Endothelial cell (in vitro differentiated cells): ENCODE data around the gene KLRB1. TPM values are rescaled to one million over a fixed set of nuclear protein-coding genes. Genes with fewer than 3 reads are reported as not detected.

Experiments used
- DNase-seq: peaks from one replicate; pipeline ENCODE4 v3.0.0; 2021; ENCODE audit warnings: low spot score
- H3K27ac Mint-ChIP-seq: one replicate; pipeline ENCODE4 v1.8.0; 2021; ENCODE audit warnings: mixed read lengths, inconsistent platforms; ENCODE audit not compliant: unreplicated experiment
- H3K27me3 Mint-ChIP-seq: one replicate; pipeline ENCODE4 v1.8.0; 2021; ENCODE audit warnings: mild to moderate bottlenecking, moderate library complexity, mixed read lengths, inconsistent platforms; ENCODE audit not compliant: unreplicated experiment
- H3K36me3 Mint-ChIP-seq: one replicate; pipeline ENCODE4 v1.8.0; 2021; ENCODE audit warnings: mild to moderate bottlenecking, low read depth, mixed read lengths, inconsistent platforms; ENCODE audit not compliant: unreplicated experiment
- H3K4me1 Mint-ChIP-seq: one replicate; pipeline ENCODE4 v1.8.0; 2021; ENCODE audit warnings: mild to moderate bottlenecking, mixed read lengths, inconsistent platforms; ENCODE audit not compliant: unreplicated experiment
- H3K4me3 Mint-ChIP-seq: one replicate; pipeline ENCODE4 v1.8.0; 2021; ENCODE audit warnings: mild to moderate bottlenecking, mixed read lengths, inconsistent platforms; ENCODE audit not compliant: unreplicated experiment
- H3K9me3 Mint-ChIP-seq: one replicate; pipeline ENCODE4 v1.8.0; 2021; ENCODE audit warnings: mixed read lengths, inconsistent platforms; ENCODE audit not compliant: unreplicated experiment
- CTCF ChIP-seq: fragments of 200-600 bp; sonication (generic); IDR thresholded peaks from one replicate; pipeline ENCODE4 v1.5.0; 2021; ENCODE audit warnings: antibody characterized with exemption; ENCODE audit not compliant: unreplicated experiment
- long read RNA-seq: library from polyadenylated mRNA; unstranded; transcript quantifications from one replicate; pipeline ENCODE4 v2.0.0, GENCODE V29; 2020; ENCODE audit not compliant: unreplicated experiment
- total RNA-seq: library from RNA; stranded (reverse); fragmentation: NEBNext Ultra II Directional; extraction: Animal tissue kit (Norgen Biotek cat#: 25700); gene quantifications from one replicate; pipeline ENCODE4 v1.2.1, GENCODE V29; 2021; ENCODE audit not compliant: unreplicated experiment

The KLRB1 gene
- total RNA-seq: not detected
- long read RNA-seq: 0 reads

DNA sequence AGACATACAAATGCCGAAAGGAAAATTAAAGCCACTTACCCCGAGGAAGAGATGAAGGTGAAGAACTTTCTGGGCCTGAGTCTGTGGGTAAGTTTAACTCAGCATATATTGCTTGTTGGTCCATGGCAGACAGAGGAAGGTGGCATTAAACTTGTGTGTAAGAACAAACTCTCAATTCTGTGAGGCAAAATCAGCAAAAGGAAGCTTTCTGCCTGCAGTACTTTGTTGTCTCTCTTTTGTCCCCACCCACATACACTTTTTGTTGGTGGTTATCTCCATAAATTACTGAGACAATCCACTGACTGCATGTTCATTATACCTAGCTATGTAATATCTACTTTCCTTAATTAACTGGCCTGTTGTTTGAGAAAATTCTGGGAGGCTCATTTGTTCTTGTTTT lies at the start of gene KLRB1:
KLRB1 (minus strand) TSS at position 201 of the 400 bp plus-strand sequence; CDS start at position 124, 77 bp downstream.
- H3K36me3 Mint-ChIP-seq: no peaks in the 10 kb centered on the region
- TF ChIP-seq CTCF: no peak
- H3K27me3 Mint-ChIP-seq: peaks cover 2% of the 10 kb centered on the region
- no peak within 1 kb of the TSS for H3K27ac Mint-ChIP-seq
- DNase-seq: no peak
- no peak within 1 kb of the TSS for H3K4me3 Mint-ChIP-seq
- no peaks in the 10 kb centered on the region for H3K4me1 Mint-ChIP-seq
- no peaks in the 10 kb centered on the region for H3K9me3 Mint-ChIP-seq

DNA sequence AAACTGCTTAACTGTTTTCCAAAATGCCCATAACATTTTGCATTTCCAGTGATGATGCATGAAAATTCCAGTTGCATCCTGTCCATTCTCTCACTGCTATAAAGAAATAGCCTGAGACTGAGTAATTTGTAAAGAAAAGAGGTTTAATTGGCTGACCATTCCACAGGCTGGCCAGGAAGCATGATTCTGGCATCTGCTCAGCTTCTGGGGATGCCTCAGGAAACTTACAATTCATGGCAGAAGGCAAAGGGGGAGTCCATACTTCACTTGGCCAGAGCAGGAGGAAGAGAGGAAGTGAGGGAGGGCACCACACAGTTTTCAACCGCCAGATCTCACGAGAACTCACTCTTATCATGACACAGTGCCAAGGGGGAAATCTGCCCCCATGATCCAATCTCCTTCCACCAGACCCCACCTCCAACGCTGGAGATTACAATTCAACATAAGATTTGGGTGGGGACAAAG lies 43.6 kb upstream of the KLRB1 start:
- Mint-ChIP-seq H3K4me3 (peak overlapping the region; percentile 62), H3K27me3 (peaks cover 7% of the 10 kb centered on the region), H3K36me3 (peaks cover 20% of the 10 kb centered on the region), H3K27ac (peak overlapping the region; percentile 88), H3K4me1 (peaks cover 58% of the 10 kb centered on the region), H3K9me3 (no peaks in the 10 kb centered on the region)
- no peak for TF ChIP-seq CTCF
- no peak for DNase-seq

DNA sequence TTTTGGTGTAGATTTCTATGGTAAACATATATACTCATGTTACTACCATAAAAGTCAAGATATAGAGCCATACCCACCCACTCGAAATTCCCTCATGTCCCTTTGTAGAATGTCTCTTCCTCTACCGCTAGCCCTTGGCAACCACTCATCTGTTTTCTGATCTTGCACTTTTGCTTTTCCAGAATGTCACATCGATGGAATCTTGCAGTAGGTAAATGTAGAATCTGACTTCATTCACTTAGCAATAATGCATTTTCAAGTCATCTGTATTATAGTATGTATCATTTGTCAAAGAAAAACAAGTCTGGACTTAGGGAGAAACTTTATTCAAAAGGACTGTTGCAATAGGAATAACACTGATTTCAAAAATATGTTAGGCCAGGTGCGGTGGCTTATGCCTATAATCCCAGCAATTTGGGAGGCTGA lies 42.4 kb upstream of the KLRB1 start:
- Mint-ChIP-seq H3K27me3 (peaks cover 7% of the 10 kb centered on the region), H3K27ac (peak overlapping the region; percentile 92), H3K4me1 (peaks cover 61% of the 10 kb centered on the region), H3K4me3 (peak overlapping the region; percentile 92), H3K36me3 (peaks cover 19% of the 10 kb centered on the region), H3K9me3 (no peaks in the 10 kb centered on the region)
- TF ChIP-seq CTCF: no peak
- no peak for DNase-seq

DNA sequence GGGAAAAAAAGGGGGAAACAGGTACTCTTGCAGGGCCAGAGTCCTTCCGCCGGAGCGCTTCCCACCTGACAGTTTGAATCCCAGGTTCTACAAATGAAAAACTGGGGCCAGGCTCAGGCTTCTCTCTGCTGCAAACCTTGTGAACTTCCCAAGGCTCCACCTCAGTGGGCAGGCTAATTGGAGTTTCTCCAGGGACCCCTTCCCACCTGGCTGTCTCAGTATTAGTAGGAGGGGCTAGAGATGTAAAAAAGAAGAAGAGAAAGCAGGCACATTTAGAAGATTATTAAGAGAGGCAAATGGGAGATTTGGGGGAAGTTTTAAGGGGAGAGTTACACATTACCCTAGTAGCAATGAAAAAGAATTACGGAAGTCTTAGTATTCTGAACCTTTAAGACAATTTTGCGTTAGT lies 41.8 kb upstream of the KLRB1 start:
- TF ChIP-seq CTCF: no peak
- Mint-ChIP-seq H3K4me3 (peak overlapping the region; percentile 92), H3K27ac (peak overlapping the region; percentile 92), H3K4me1 (peaks cover 55% of the 10 kb centered on the region), H3K36me3 (peaks cover 13% of the 10 kb centered on the region), H3K9me3 (no peaks in the 10 kb centered on the region), H3K27me3 (peaks cover 7% of the 10 kb centered on the region)
- peak; percentile 9 for DNase-seq

GRCh38 chr12:9648701-9649531 lies 41.2 kb upstream of the KLRB1 start:
- peak overlapping the region; percentile 92 for H3K27ac Mint-ChIP-seq
- H3K4me3 Mint-ChIP-seq: peak overlapping the region; percentile 92
- H3K4me1 Mint-ChIP-seq: peaks cover 52% of the 10 kb centered on the region
- peaks cover 7% of the 10 kb centered on the region for H3K27me3 Mint-ChIP-seq
- peaks cover 10% of the 10 kb centered on the region for H3K36me3 Mint-ChIP-seq
- no peak for DNase-seq
- no peaks in the 10 kb centered on the region for H3K9me3 Mint-ChIP-seq
- TF ChIP-seq CTCF: no peak
